ENCODE data around the gene ZNG1A. TPM values are rescaled to one million over a fixed set of nuclear protein-coding genes. Genes with fewer than 3 reads are reported as not detected.

The ZNG1A gene
- polyA plus RNA-seq, 3 donors, result 26.7 to 70.5 (median 53.1) TPM

DNA sequence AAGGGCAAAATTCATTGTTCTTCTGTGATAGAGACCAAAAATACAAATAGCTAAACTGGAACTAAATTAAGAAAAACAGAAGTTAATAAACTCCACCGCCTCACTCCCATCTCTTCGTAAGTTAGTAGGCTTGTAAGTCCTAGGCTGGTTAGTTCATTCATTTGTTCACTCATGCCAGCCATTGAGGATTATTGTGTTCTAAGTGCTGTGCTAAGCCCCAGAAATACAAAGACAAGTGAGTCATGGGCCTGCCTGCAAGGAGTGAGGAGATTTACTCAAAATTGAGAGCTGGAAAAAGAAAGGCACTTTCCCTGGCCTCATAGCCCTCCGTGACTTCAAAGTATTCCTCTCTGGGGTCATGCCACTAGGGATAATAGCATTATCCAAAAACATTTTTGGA lies 44.3 kb upstream of the ZNG1A start:
- Histone ChIP-seq H3K4me2 (replicated peaks; ENCODE audit: extremely low read depth, low read length, poor library complexity, severe bottlenecking) (peak overlapping the region; percentile 70), H3K4me3 (replicated peaks in 1 of 3; ENCODE audit: low read depth in 2 of 3, low read length in 3 of 3) (peak overlapping the region in 2 of 3 experiments; percentile 19 to 64), H3K4me1 (ENCODE audit: control insufficient read depth in 1 of 2, insufficient read depth in 2 of 2, low read length in 2 of 2) (peaks cover 92 to 100% of the 10 kb centered on the region in 2 donors), H3K27me3 (ENCODE audit: control insufficient read depth in 2 of 2, insufficient read depth in 2 of 2, low read length in 2 of 2) (no peaks in the 10 kb centered on the region), H3K27ac (ENCODE audit: low read depth in 1 of 2, low read length in 2 of 2) (peak overlapping the region; percentile 15 to 85), H3K36me3 (replicated peaks in 1 of 2; ENCODE audit: control insufficient read depth in 1 of 2, insufficient read depth in 2 of 2, low read length in 2 of 2) (peaks cover 5 to 16% of the 10 kb centered on the region in 2 donors), H3K79me2 (ENCODE audit: insufficient read depth, low read length) (peaks cover 100% of the 10 kb centered on the region), H4K20me1 (ENCODE audit: insufficient read depth, low read length) (peaks cover 57% of the 10 kb centered on the region), H3K9me3 (replicated peaks in 1 of 2; ENCODE audit: control insufficient read depth in 1 of 2, insufficient read depth in 1 of 2, low read length in 2 of 2) (no peaks in the 10 kb centered on the region), H3K9ac (ENCODE audit: insufficient read depth, low read length, poor library complexity, severe bottlenecking) (peak overlapping the region; percentile 30), H2AFZ (ENCODE audit: insufficient read depth, low read depth, low read length, poor library complexity, severe bottlenecking) (no peak overlapping the region)
- Mint-ChIP-seq H3K27ac (peak overlapping the region in 6 of 7 donors; percentile 81 to 95 (median 92)), H3K4me3 (peak overlapping the region; percentile 54 to 78), H3K36me3 (peaks cover 15 to 21% of the 10 kb centered on the region in 2 donors), H3K9me3 (no peaks in the 10 kb centered on the region), H3K4me1 (peaks cover 42% of the 10 kb centered on the region), H3K27me3 (ENCODE audit: low read depth in 3 of 3) (no peaks in the 10 kb centered on the region)
- DNase-seq, result peak in 2 of 3 donors; percentile 50 to 65
- WGBS (ENCODE audit: insufficient coverage), result no CpG with 5 or more reads among the region's 3 CpGs
- intact Hi-C loops (cut with micrococcal nuclease), result no loop called here
- TF ChIP-seq, protein P1, sequence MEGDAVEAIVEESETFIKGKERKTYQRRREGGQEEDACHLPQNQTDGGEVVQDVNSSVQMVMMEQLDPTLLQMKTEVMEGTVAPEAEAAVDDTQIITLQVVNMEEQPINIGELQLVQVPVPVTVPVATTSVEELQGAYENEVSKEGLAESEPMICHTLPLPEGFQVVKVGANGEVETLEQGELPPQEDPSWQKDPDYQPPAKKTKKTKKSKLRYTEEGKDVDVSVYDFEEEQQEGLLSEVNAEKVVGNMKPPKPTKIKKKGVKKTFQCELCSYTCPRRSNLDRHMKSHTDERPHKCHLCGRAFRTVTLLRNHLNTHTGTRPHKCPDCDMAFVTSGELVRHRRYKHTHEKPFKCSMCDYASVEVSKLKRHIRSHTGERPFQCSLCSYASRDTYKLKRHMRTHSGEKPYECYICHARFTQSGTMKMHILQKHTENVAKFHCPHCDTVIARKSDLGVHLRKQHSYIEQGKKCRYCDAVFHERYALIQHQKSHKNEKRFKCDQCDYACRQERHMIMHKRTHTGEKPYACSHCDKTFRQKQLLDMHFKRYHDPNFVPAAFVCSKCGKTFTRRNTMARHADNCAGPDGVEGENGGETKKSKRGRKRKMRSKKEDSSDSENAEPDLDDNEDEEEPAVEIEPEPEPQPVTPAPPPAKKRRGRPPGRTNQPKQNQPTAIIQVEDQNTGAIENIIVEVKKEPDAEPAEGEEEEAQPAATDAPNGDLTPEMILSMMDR (IDR thresholded peaks at IDR 0.05), result no peak

DNA sequence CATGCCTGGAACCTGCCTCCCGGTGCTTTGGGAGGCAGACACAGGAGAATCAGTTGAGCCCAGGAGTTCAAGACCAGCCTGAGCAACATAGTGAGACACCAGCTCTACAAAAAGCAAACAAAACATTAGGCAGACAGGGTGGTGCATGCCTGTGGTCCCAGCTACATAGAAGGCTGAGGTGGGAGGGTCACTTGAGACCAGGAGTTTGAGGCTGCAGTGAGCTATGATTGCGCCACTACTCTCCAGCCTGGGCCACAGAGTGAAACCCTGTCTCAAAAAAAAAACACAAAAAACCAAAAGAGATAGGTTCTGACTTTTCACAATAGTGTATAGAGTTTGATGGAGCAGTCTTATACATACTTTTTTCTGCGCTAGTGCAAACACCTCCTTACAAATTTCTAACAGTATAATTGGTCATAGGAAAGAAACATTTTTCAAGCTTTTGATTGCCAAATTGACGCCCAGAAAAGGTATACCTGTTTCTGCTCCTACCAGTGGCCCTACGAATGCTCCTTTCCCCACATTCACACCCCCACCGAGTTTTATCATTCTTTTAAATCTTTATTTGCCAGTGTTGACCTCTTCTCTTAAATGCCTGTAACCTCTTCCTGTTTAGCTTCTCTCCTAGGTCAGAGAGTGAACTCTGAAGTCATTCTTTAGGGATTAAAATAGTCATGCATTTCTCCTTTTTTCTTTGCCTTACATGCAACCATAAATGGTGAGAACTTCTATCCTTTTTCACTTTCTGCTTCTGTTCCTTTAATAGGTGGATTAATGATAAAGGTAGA lies 43.3 kb upstream of the ZNG1A start:
- peaks cover 91 to 100% of the 10 kb centered on the region in 2 donors for H3K4me1 ChIP-seq (ENCODE audit: control insufficient read depth in 1 of 2, insufficient read depth in 2 of 2, low read length in 2 of 2)
- H3K27ac Mint-ChIP-seq, result peak overlapping the region in 6 of 7 donors; percentile 81 to 95 (median 92)
- peaks cover 38% of the 10 kb centered on the region for H3K4me1 Mint-ChIP-seq
- H3K27me3 Mint-ChIP-seq (ENCODE audit: low read depth in 3 of 3), result no peaks in the 10 kb centered on the region
- peaks cover 100% of the 10 kb centered on the region for H3K79me2 ChIP-seq (ENCODE audit: insufficient read depth, low read length)
- intact Hi-C loops (cut with micrococcal nuclease), result no loop called here
- peak overlapping the region; percentile 76 to 85 for H3K27ac ChIP-seq (ENCODE audit: low read depth in 1 of 2, low read length in 2 of 2)
- H3K4me2 ChIP-seq (replicated peaks; ENCODE audit: extremely low read depth, low read length, poor library complexity, severe bottlenecking), result peak overlapping the region; percentile 70
- peak overlapping the region; percentile 30 for H3K9ac ChIP-seq (ENCODE audit: insufficient read depth, low read length, poor library complexity, severe bottlenecking)
- H3K4me3 Mint-ChIP-seq, result peak overlapping the region; percentile 54 to 78
- H2AFZ ChIP-seq (ENCODE audit: insufficient read depth, low read depth, low read length, poor library complexity, severe bottlenecking), result no peak overlapping the region
- H4K20me1 ChIP-seq (ENCODE audit: insufficient read depth, low read length), result peaks cover 47% of the 10 kb centered on the region
- no peaks in the 10 kb centered on the region for H3K9me3 ChIP-seq (replicated peaks in 1 of 2; ENCODE audit: control insufficient read depth in 1 of 2, insufficient read depth in 1 of 2, low read length in 2 of 2)
- H3K36me3 Mint-ChIP-seq, result peaks cover 15 to 22% of the 10 kb centered on the region in 2 donors
- TF ChIP-seq, protein P1 (IDR thresholded peaks at IDR 0.05), result no peak
- no peaks in the 10 kb centered on the region for H3K27me3 ChIP-seq (ENCODE audit: control insufficient read depth in 2 of 2, insufficient read depth in 2 of 2, low read length in 2 of 2)
- H3K9me3 Mint-ChIP-seq, result no peaks in the 10 kb centered on the region
- H3K4me3 ChIP-seq (replicated peaks in 1 of 3; ENCODE audit: low read depth in 2 of 3, low read length in 3 of 3), result peak overlapping the region in 2 of 3 experiments; percentile 19 to 64
- 6% methylated on average over 2 of the region's 6 CpGs for WGBS (ENCODE audit: insufficient coverage)
- H3K36me3 ChIP-seq (replicated peaks in 1 of 2; ENCODE audit: control insufficient read depth in 1 of 2, insufficient read depth in 2 of 2, low read length in 2 of 2), result peaks cover 5 to 16% of the 10 kb centered on the region in 2 donors
- DNase-seq, result peak in 2 of 3 donors; percentile 56 to 68
